A549 (cell line): ENCODE measurements around the gene OLFM3.

Experiments
- FOSL2 ChIP-seq, 2 experiments: fragments of 450-650 bp in 1 of 2; fragments of >200 bp in 1 of 2; sonication (Bioruptor Twin) in 1 of 2; formaldehyde crosslinking; IDR thresholded peaks; 2 replicates each; pipeline versions ENCODE4 v1.5.0 to v1.6.1; 2016 to 2020; ENCODE audit warnings: mild to moderate bottlenecking in 1 of 2, moderate library complexity in 1 of 2
- POLR2A ChIP-seq: IDR thresholded peaks from 2 replicates; pipeline ENCODE4 v1.6.1; 2012; ENCODE audit warnings: mild to moderate bottlenecking, low read length
- RNF2 ChIP-seq: fragments of 200-600 bp; sonication (generic); IDR thresholded peaks from 2 replicates; pipeline ENCODE4 v1.6.1; 2016; ENCODE audit warnings: low read depth, mild to moderate bottlenecking, antibody characterized with exemption, moderate library complexity, borderline replicate concordance
- TF ChIP-seq, protein P1 (sequence below): fragments of >200 bp; sonication (Bioruptor Twin); formaldehyde crosslinking; IDR thresholded peaks from 3 replicates; pipeline ENCODE4 v1.5.1; 2016

DNA sequence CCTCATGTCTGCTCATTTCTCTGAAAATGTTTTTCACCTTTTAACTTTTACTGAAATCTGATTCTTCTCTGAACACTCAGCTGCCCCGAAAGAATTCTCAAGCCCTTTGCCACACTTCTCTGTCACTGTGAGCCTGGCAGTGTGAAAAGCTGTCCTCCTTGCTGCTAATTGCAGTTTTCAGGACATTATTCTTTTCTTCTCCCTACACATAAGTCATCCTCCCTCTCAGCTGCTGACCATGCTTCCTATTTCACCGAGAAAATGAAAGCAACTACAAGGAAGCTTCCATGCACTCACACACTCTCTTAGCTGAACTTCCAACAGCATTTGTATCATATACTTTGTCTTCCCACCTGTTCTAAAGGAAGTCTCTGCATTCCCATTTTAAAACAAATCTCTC lies 15.8 kb downstream of the OLFM3 start:
- TF ChIP-seq POLR2A = no peak
- TF ChIP-seq FOSL2 (IDR thresholded peaks at IDR 0.05) = no peak
- TF ChIP-seq FOSL2 (CRISPR knock-in tag; IDR thresholded peaks at IDR 0.05) = no peak
- TF ChIP-seq, protein P1, sequence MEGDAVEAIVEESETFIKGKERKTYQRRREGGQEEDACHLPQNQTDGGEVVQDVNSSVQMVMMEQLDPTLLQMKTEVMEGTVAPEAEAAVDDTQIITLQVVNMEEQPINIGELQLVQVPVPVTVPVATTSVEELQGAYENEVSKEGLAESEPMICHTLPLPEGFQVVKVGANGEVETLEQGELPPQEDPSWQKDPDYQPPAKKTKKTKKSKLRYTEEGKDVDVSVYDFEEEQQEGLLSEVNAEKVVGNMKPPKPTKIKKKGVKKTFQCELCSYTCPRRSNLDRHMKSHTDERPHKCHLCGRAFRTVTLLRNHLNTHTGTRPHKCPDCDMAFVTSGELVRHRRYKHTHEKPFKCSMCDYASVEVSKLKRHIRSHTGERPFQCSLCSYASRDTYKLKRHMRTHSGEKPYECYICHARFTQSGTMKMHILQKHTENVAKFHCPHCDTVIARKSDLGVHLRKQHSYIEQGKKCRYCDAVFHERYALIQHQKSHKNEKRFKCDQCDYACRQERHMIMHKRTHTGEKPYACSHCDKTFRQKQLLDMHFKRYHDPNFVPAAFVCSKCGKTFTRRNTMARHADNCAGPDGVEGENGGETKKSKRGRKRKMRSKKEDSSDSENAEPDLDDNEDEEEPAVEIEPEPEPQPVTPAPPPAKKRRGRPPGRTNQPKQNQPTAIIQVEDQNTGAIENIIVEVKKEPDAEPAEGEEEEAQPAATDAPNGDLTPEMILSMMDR = no peak
- no peak for TF ChIP-seq RNF2
